Naive B cell (primary cell): ENCODE results near the gene CETP. TPM values are rescaled to one million over a fixed set of nuclear protein-coding genes. Genes with fewer than 3 reads are reported as not detected.
"Not testable (repeated sequence)": the region's sequence is repeated elsewhere in the genome, so short reads cannot be mapped to it uniquely, and the experiment has no call there.

Experiments used
- ATAC-seq, 2 donors: fragments of 150-1000 bp; cut with Tn5 transposase; 2 replicates each; pipeline ENCODE4 v1.10.0; 2021; ENCODE audit warnings: low read depth in 2 of 2, mild to moderate bottlenecking in 2 of 2, moderate library complexity in 2 of 2
- DNase-seq: peaks from one replicate; pipeline ENCODE4 v3.0.0; 2022
- H3K27ac Mint-ChIP-seq, 6 donors: one replicate each; pipeline ENCODE4 v1.8.0; 2020 to 2022; ENCODE audit warnings: mild to moderate bottlenecking in 6 of 6, mixed read lengths in 6 of 6, moderate library complexity in 5 of 6, inconsistent platforms in 2 of 6
- H3K27me3 Mint-ChIP-seq, 3 donors: one replicate each; pipeline ENCODE4 v1.8.0; 2021 to 2022; ENCODE audit warnings: mixed read lengths in 3 of 3, mild to moderate bottlenecking in 1 of 3
- H3K36me3 Mint-ChIP-seq, 2 donors: one replicate each; pipeline ENCODE4 v1.8.0; 2020 to 2022; ENCODE audit warnings: mixed read lengths in 2 of 2, inconsistent platforms in 1 of 2, mild to moderate bottlenecking in 1 of 2
- H3K4me1 Mint-ChIP-seq, 3 donors: one replicate each; pipeline ENCODE4 v1.8.0; 2020 to 2022; ENCODE audit warnings: mixed read lengths in 3 of 3, inconsistent platforms in 1 of 3, mild to moderate bottlenecking in 1 of 3, moderate library complexity in 1 of 3
- H3K4me3 Mint-ChIP-seq, 8 donors: one replicate each; pipeline ENCODE4 v1.8.0; 2020 to 2022; ENCODE audit warnings: mild to moderate bottlenecking in 8 of 8, mixed read lengths in 8 of 8, moderate library complexity in 8 of 8, inconsistent platforms in 2 of 8
- H3K9me3 Mint-ChIP-seq, 7 donors: one replicate each; pipeline ENCODE4 v1.8.0; 2020 to 2022; ENCODE audit warnings: mixed read lengths in 7 of 7, mild to moderate bottlenecking in 5 of 7, inconsistent platforms in 2 of 7, moderate library complexity in 1 of 7
- polyA plus RNA-seq, 6 donors: library from polyadenylated mRNA; unstranded; fragments of 300-500 nt; fragmentation: Illumina TruSeq; gene quantifications; one replicate each; pipeline ENCODE4 v1.2.3, GENCODE V29; 2021; ENCODE audit warnings: low read depth in 6 of 6

Gene CETP
- polyA plus RNA-seq, 6 donors from 2014 or later: 0.25 to 0.72 (median 0.27) TPM; not detected in 2

GRCh38 chr16:56981729-56982271, 20.1 kb downstream of the CETP start:
- peak overlapping the region in 5 of 6 donors; percentile 22 to 91 (median 75) for H3K27ac Mint-ChIP-seq
- ATAC-seq (no peak), DNase-seq (no peak)
- H3K4me1 Mint-ChIP-seq: peaks cover 54 to 75% (median 70%) of the 10 kb centered on the region in 3 donors
- H3K27me3 Mint-ChIP-seq: no peaks in the 10 kb centered on the region
- peaks cover 0 to 4% of the 10 kb centered on the region in 2 donors for H3K36me3 Mint-ChIP-seq
- H3K4me3 Mint-ChIP-seq: peak overlapping the region in 6 of 8 donors; percentile 16 to 85 (median 72)
- no peaks in the 10 kb centered on the region for H3K9me3 Mint-ChIP-seq

- Mint-ChIP-seq H3K9me3 (no peaks in the 10 kb centered on the region), H3K4me1 (peaks cover 59 to 80% (median 79%) of the 10 kb centered on the region in 3 donors), H3K27me3 (no peaks in the 10 kb centered on the region), H3K27ac (peak overlapping the region in 4 of 6 donors; percentile 15 to 85 (median 26)), H3K4me3 (peak overlapping the region in 2 of 8 donors; percentile 22 to 47), H3K36me3 (peaks cover 0 to 4% of the 10 kb centered on the region in 2 donors)
- DNase-seq: no peak
- ATAC-seq: no peak
Measured at GRCh38 chr16:56982695-56983094, 20.9 kb downstream of the CETP start.

GRCh38 chr16:56983211-56983751, 21.5 kb downstream of the CETP start:
- DNase-seq (no peak), ATAC-seq (no peak)
- Mint-ChIP-seq H3K4me1 (peaks cover 64 to 84% (median 81%) of the 10 kb centered on the region in 3 donors), H3K36me3 (peaks cover 0 to 4% of the 10 kb centered on the region in 2 donors), H3K27me3 (no peaks in the 10 kb centered on the region), H3K27ac (peak overlapping the region in 3 of 6 donors; percentile 19 to 85 (median 35)), H3K4me3 (peak overlapping the region in 1 of 8 donors; percentile 47), H3K9me3 (no peaks in the 10 kb centered on the region)

GRCh38 chr16:56984639-56985038, 22.9 kb downstream of the CETP start:
- Mint-ChIP-seq H3K4me3 (peak overlapping the region in 1 of 8 donors; percentile 37), H3K9me3 (no peaks in the 10 kb centered on the region), H3K4me1 (peaks cover 77 to 89% (median 82%) of the 10 kb centered on the region in 3 donors), H3K36me3 (peaks cover 0 to 4% of the 10 kb centered on the region in 2 donors), H3K27ac (peak overlapping the region in 4 of 6 donors; percentile 7 to 97 (median 78)), H3K27me3 (no peaks in the 10 kb centered on the region)
- DNase-seq (no peak), ATAC-seq (no peak)

GRCh38 chr16:56985288-56985961, 23.7 kb downstream of the CETP start:
- Mint-ChIP-seq H3K36me3 (peaks cover 0 to 4% of the 10 kb centered on the region in 2 donors), H3K4me1 (peaks cover 78 to 88% (median 83%) of the 10 kb centered on the region in 3 donors), H3K4me3 (peak overlapping the region in 1 of 8 donors; percentile 55), H3K27me3 (no peaks in the 10 kb centered on the region), H3K9me3 (no peaks in the 10 kb centered on the region), H3K27ac (peak overlapping the region; percentile 45 to 97 (median 87))
- ATAC-seq (no peak), DNase-seq (no peak)

GRCh38 chr16:56985962-56986360, 24.2 kb downstream of the CETP start:
- H3K27me3 Mint-ChIP-seq: no peaks in the 10 kb centered on the region
- peak overlapping the region in 4 of 6 donors; percentile 52 to 97 (median 90) for H3K27ac Mint-ChIP-seq
- H3K9me3 Mint-ChIP-seq: no peaks in the 10 kb centered on the region
- peaks cover 0 to 4% of the 10 kb centered on the region in 2 donors for H3K36me3 Mint-ChIP-seq
- no peak for ATAC-seq
- H3K4me1 Mint-ChIP-seq: peaks cover 78 to 88% (median 83%) of the 10 kb centered on the region in 3 donors
- peak overlapping the region in 2 of 8 donors; percentile 6 to 55 for H3K4me3 Mint-ChIP-seq
- no peak for DNase-seq

GRCh38 chr16:56986361-56986760, 24.6 kb downstream of the CETP start:
- ATAC-seq (no peak), DNase-seq (no peak)
- Mint-ChIP-seq H3K4me1 (peaks cover 75 to 86% (median 83%) of the 10 kb centered on the region in 3 donors), H3K4me3 (peak overlapping the region in 2 of 8 donors; percentile 6 to 55), H3K36me3 (peaks cover 0 to 4% of the 10 kb centered on the region in 2 donors), H3K27ac (peak overlapping the region in 5 of 6 donors; percentile 35 to 97 (median 81)), H3K9me3 (no peaks in the 10 kb centered on the region), H3K27me3 (no peaks in the 10 kb centered on the region)

- not testable (repeated sequence) for H3K27me3 Mint-ChIP-seq, H3K9me3 Mint-ChIP-seq, ATAC-seq, DNase-seq, H3K36me3 Mint-ChIP-seq
- H3K4me1 Mint-ChIP-seq: peaks cover 74 to 85% (median 83%) of the 10 kb centered on the region in 3 donors
- H3K27ac Mint-ChIP-seq: peak overlapping the region in 5 of 6 donors; percentile 35 to 98 (median 81)
- H3K4me3 Mint-ChIP-seq: peak overlapping the region in 5 of 8 donors; percentile 21 to 93 (median 45)
Measured at GRCh38 chr16:56986908-56987307, 25.2 kb downstream of the CETP start.

- no peak for DNase-seq
- H3K4me3 Mint-ChIP-seq: peak overlapping the region in 7 of 8 donors; percentile 5 to 100 (median 98)
- no peaks in the 10 kb centered on the region for H3K27me3 Mint-ChIP-seq
- no peak for ATAC-seq
- peak overlapping the region; percentile 15 to 97 (median 88) for H3K27ac Mint-ChIP-seq
- H3K4me1 Mint-ChIP-seq: peaks cover 68 to 80% (median 78%) of the 10 kb centered on the region in 3 donors
- no peaks in the 10 kb centered on the region for H3K9me3 Mint-ChIP-seq
- peaks cover 0 to 4% of the 10 kb centered on the region in 2 donors for H3K36me3 Mint-ChIP-seq
Measured at GRCh38 chr16:56987692-56988091, 25.9 kb downstream of the CETP start.

GRCh38 chr16:56988161-56988947, 26.6 kb downstream of the CETP start:
- H3K4me1 Mint-ChIP-seq: peaks cover 71 to 82% (median 79%) of the 10 kb centered on the region in 3 donors
- no peak for DNase-seq
- no peak for ATAC-seq

GRCh38 chr16:56988948-56989945, 27.5 kb downstream of the CETP start, which contains the start of gene NLRC5:
NLRC5 (plus strand) TSS chr16:56989557; CDS start chr16:57020713, 31,156 bp downstream.
- peaks cover 0 to 4% of the 10 kb centered on the region in 2 donors for H3K36me3 Mint-ChIP-seq
- peak; percentile 86 for DNase-seq
- H3K9me3 Mint-ChIP-seq: no peaks in the 10 kb centered on the region
- H3K4me3 Mint-ChIP-seq: peak within 1 kb of the TSS; percentile 93 to 100 (median 99)
- no peaks in the 10 kb centered on the region for H3K27me3 Mint-ChIP-seq
- ATAC-seq: peak; percentile 96
- H3K4me1 Mint-ChIP-seq: peaks cover 77 to 90% (median 87%) of the 10 kb centered on the region in 3 donors
- H3K27ac Mint-ChIP-seq: peak within 1 kb of the TSS; percentile 94 to 99 (median 98)

More at GRCh38 chr16:56988161-56988947, 26.6 kb downstream of the CETP start:
- Mint-ChIP-seq H3K36me3 (peaks cover 0 to 4% of the 10 kb centered on the region in 2 donors), H3K27ac (peak overlapping the region; percentile 88 to 99 (median 98)), H3K27me3 (no peaks in the 10 kb centered on the region), H3K4me3 (peak overlapping the region; percentile 93 to 100 (median 99)), H3K9me3 (no peaks in the 10 kb centered on the region)

- H3K27me3 Mint-ChIP-seq: no peaks in the 10 kb centered on the region
- H3K36me3 Mint-ChIP-seq: no peaks in the 10 kb centered on the region
- H3K4me3 Mint-ChIP-seq: peak overlapping the region; percentile 93 to 100 (median 99)
- ATAC-seq: no peak
- peaks cover 74 to 87% (median 87%) of the 10 kb centered on the region in 3 donors for H3K4me1 Mint-ChIP-seq
- H3K9me3 Mint-ChIP-seq: no peaks in the 10 kb centered on the region
- H3K27ac Mint-ChIP-seq: peak overlapping the region; percentile 94 to 99 (median 98)
- no peak for DNase-seq
Measured at GRCh38 chr16:56989988-56990387, 28.2 kb downstream of the CETP start.
